Suppressor macrophage treated with lipopolysaccharide for 4 hours (primary cell): ENCODE data around the gene RNF223.
A peak's percentile ranks its signal among the peaks of the same experiment; 100 is the strongest.
"Not testable (repeated sequence)": the region's sequence is repeated elsewhere in the genome, so short reads cannot be mapped to it uniquely, and the experiment has no call there.

ENCODE experiments used
- DNase-seq: peaks from one replicate; pipeline ENCODE4 v3.0.0-alpha.2; 2020

RNF223 gene

DNA sequence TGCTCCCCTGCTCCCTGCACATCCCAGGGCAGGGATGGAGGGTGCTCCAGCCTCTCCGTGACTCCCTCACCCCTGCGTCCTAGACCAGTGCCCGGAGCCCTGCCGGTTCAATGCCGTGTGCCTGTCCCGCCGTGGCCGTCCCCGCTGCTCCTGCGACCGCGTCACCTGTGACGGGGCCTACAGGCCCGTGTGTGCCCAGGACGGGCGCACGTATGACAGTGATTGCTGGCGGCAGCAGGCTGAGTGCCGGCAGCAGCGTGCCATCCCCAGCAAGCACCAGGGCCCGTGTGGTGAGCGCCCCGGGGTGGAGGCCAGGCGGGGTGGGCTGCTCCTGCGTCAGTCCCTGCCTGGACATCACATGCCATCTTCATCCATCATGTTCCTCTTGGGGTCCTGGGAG lies 32.2 kb downstream of the RNF223 start:
- DNase-seq, result no peak

- no peak for DNase-seq
Observed at GRCh38 chr1:1041092-1041523, 33.0 kb downstream of the RNF223 start.

DNA sequence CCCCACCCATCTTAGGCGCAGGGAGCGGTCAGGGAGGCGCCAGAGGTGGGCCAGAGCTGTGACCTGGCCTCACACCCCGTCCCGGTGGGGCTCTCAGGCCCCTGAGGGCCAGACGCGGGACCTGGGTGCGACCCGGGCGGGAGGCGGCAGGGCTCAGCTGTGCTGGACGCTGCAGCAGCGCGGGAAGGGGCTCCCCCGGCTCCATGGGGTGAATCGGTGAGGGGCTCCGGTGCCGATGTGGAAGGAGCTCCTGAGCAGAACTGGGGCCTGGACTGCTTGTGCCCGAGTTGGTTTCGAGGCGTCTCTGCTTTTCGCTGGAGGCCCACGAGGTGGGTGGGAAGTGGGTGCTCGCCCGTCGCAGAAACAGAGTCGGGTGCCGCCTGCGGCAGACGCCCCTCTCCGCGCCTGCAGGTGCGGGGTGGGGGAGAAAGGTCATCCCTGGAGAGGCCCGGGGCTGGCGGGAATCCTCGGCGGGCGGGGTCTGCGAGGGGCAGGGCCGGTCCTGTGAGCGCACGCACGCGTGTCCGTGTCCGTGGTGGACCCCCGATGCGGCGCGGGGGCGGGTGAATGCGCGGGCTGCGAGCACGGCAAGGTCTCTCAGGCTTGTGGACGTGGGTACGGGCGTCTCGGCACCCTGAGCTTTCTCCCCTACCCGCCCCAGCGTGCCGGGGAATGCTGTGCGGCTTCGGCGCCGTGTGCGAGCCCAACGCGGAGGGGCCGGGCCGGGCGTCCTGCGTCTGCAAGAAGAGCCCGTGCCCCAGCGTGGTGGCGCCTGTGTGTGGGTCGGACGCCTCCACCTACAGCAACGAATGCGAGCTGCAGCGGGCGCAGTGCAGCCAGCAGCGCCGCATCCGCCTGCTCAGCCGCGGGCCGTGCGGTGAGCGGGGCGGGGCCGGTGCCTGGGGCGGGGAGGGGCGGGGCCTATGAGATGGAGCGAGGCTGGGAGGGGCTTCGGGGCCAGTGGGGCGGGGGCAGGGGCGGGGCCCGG lies 33.8 kb downstream of the RNF223 start:
- peak; percentile 82 for DNase-seq

DNA sequence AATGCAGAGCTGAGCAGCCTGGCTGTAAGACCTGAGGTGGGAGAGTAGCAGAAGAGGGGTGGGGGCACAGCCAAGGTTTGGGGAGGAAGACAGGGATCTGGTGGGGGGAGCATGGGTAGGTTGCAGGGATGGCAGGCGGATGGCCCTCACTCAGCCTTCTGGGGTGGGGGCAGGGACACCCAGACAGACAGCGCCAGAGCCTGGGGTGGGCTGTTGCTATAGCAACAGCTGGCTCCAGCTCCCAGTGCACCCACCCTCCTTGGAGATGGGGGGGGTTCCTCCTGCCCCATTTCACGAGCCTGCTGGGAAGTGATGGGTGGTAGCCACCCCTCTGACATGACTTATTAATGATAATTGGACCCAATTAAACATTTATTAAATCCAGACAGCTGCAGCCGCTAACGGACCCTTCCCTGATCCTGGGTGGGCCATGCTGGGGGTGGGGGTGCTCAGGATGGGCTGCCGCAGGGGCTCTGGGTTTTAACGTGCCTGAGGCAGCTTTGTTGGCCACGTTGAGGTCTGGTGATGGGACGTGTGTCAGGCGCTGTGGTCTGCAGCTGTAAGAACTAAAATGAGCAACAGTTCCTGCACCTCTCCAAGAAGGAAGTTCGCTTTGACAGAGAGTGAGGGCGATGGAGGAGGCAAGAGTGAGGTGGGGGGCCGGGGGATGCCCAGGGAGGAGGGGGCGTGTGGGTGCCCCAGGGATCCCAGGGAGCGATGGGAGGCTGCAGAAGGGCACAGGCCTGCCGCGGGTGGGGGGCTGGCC lies 34.8 kb downstream of the RNF223 start:
- DNase-seq, result peak; percentile 56

GRCh38 chr1:1038694-1039093 lies 35.4 kb downstream of the RNF223 start:
- peak; percentile 86 for DNase-seq

GRCh38 chr1:1037366-1038327 lies 36.5 kb downstream of the RNF223 start:
- no peak for DNase-seq

DNA sequence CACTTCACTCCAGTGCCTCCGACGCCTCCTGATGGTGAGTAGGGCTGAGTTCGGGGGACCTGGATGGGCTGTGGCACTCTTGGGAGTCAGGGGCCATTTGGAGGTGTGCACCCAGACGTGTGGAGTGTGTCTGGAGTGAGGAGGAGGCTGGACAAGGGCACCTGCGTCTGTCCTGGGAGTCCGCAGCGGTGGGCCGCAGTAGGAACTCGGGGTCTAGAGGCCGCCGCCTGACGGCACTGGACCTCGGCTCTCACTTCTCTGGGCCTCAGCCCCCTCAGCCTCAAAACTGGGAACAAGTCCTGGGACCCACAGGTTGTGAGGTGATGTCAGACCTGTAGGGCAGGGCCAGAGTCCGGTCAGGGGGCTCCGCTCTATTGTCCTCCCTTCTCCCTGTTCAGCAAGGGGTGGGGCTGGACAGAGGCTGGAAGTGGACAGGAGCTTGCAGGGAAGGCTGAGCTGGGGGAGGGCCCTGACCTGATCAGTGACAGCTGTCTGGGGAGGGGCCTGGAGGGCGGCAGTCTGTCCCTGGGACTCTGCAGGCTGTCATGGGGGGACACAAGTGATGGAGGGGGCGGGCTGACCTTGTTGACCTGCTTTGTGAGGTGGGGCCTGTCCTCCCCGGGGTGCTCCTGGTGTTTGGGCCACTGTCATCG lies 38.7 kb downstream of the RNF223 start:
- DNase-seq, result no peak

DNA sequence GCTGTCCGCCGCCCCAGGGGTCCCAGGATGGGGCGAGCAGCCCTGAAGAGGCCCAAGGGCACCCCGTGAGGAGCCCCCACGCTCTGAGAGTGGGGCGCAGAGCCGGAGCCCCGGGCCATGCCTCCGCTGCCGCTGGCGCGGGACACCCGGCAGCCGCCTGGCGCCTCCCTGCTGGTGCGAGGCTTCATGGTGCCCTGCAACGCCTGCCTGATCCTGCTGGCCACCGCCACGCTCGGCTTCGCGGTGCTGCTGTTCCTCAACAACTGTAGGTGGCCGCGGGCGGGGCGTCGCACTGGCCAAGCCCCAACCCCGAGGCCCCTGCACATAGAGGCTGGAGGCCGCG lies 39.7 kb downstream of the RNF223 start:
- no peak for DNase-seq

GRCh38 chr1:1033731-1034438 lies 40.2 kb downstream of the RNF223 start:
- no peak for DNase-seq

- peak; percentile 79 for DNase-seq
Observed at GRCh38 chr1:1033009-1033587, 41.0 kb downstream of the RNF223 start.

DNA sequence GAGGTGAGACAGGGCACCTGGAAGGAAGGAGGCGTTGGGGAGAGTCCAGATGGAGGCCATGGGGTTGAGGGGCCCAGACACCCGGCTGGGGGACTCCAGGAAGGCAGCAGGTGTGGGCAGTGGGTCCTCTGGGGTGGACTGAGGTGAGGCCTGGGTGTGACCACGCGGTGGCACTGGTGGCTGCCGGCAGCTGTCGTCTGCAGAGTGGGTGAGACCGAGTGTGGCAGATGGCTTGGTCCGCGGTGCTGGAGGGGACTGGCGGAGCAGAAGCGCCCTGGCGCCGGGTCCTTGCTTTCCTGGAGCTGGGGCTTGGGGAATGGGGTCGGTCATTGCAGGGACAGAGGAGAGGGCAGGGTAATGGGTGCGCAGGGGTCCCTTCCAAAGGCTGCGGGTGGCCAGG lies 41.7 kb downstream of the RNF223 start:
- DNase-seq, result no peak

DNA sequence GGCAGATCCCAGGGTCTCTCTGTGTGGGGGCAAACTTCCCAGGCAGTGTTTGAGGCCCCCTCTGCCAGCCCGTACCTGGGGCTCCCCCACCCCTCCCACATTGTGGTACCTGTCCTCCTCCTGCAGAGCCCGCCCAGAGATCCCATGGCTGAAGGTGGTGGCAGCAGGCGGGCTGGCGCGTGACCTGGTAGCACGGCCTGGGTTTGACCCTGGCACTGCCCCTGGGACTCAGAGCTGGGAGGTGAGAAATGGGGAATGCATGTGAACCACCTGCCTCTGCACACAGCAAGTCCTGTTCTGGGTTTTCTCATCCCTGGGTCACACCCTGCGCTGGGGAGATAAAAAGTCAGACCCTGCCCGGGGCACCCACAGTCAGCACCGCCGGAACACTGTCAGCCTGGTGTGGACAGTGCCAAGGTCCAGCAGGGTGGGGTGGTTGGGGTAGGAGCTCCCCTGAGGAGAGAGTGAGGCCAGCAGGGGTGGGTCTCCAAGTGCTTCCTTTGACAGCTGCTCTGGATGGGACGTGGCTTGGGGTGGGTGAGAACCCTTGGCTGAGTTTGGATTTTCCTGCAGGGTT lies 42.4 kb downstream of the RNF223 start:
- no peak for DNase-seq

GRCh38 chr1:1030867-1031658 lies 43.0 kb downstream of the RNF223 start:
- not testable (repeated sequence) for DNase-seq

DNA sequence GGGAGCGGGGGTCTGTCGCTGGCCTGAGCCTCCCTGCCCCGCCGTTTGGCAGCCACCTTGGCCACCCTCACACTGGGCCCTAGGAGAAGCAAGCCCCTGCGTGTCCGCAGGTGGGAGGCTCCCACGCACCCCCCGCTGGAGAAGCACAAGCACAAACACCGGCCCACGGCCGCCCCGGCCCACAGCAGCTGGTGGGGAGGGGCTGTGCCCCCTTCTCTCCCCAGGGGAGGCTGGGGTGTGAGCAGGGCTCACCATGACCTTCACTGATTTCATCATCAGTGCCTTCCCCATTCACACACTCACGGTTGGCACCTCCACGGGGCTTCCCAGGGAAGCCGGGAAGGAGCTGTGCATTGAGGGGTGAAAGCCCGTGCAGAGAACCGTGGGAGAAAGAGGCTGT lies 46.3 kb downstream of the RNF223 start:
- DNase-seq, result no peak

DNA sequence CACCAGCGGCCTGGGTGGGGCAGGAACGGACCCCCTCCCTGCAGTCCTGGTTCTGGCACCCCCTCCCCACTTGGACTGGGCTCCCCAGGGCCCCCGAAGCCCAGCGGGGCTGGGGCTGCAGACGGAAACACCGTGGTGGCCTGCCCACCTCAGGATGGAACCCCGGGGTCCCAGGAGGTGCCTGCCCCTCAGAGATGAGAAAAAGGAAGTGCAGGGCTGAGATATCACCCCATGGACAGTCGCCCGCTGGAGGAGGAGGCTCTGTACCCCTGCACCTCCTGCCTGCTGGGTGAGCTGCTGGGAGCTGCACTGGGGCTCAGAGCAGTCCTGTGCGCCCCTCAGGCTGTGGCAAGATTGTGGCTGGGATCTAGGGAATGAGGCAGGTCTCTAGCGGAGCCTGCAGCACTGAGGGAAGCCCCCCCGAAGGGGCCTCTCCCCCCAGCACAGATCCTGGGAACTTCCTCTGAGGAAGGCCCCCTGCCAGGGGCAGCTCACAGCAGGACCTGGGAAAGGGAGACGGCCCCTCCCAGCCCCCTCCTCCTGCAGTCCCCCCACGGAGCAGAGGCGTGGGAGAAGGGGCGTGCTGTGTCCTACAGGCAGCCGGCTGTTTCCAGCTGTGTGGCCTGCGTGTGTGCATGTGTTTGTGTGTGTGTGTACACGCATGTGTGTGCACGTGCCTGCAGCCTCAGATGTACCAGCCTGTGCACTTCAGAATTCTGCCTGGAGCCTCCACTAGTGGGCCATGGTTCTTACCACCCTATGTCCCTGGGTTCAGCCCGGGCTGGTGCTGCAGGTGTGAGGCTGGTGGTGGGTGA lies 47.3 kb downstream of the RNF223 start:
- no peak for DNase-seq

GRCh38 chr1:1025730-1026129 lies 48.4 kb downstream of the RNF223 start:
- DNase-seq, result no peak

GRCh38 chr1:1024771-1025699 lies 49.1 kb downstream of the RNF223 start:
- DNase-seq, result no peak
